ENCODE measurements around the gene EHBP1.

Gene EHBP1

DNA sequence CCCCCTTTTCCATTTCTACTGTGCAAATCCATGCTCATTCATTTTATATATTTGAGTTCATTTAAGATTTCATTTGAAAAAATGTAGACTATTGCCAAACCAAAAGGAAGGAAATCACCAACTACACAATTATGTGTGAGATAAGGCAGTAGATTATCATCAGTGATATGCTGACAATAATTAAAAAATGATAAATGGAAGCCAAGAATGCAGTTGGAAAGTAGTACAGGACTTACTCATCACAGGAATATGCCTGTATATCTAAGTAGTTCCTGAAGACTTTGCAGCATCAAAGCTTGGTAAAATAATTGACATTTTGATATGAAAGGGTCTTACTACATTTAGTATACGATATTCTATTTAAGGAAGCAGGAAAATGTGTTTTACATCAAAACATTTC is 179.0 kb downstream of the EHBP1 start:
- DNase-seq (ENCODE audit: low read depth): no peak

DNA sequence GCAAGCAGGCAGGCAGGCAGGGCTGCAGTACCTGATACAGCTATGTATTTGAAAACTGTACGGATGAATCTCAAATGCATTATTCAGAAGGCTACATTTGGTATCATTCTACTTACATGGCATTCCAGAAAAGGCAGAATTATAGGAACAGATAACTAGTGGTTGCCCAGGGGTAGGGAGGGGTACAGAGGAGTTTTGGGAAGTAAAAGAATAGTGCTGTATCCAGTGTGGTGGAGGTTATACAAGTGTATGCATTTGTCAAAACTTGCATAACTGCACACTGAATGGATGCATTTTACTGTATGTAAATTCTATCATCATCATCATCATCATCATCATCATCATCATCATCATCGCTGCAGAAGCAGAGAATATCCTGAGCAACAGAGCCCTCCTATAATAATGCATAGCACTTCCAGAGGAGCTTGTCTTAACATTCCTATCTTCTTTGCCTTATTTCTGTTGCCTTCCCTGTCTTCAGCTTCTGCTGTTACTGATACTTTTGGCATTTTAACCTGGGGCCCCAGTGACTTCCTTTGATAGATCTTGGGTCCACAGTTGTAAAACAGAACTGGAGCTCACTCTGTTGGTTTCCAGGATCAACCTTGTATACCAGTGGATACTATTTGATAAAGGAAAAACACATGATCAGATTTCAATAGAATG is 189.6 kb downstream of the EHBP1 start:
- DNase-seq (ENCODE audit: low read depth): no peak

- no peak for DNase-seq (ENCODE audit: low read depth)
Observed at GRCh38 chr2:62895632-62896009, 190.1 kb downstream of the EHBP1 start.

DNA sequence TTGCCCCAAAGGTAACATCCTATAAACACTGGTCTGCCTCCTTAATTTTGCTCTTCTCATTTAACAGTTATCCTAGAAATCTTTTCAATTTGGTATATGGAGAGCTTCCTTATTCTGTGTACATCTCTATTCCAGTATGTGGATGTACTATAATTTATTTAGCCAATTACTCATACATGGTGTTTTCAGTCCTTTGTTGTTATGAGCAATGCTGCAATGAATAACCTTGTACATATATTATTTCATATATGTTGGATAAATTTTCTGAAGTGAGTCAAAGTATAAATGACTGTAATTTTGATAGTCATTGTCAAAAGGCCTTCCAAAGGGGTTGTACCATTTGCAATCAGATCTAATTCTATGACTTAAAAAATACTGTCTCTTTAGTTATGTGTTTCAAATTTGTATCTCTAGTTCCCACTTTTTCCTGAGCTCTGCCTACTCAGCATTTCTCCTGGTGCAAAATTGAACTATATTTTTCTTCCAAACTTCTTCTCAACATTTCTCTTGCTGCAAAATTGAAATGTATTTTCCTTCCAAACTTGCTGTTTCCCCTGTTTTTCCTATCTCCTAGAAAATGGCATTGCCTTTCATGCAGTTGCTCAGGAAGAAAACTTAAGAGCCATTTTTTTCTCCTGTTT is 191.8 kb downstream of the EHBP1 start:
- no peak for DNase-seq (ENCODE audit: low read depth)

GRCh38 chr2:62904344-62904743 is 198.8 kb downstream of the EHBP1 start:
- no peak for DNase-seq (ENCODE audit: low read depth)

DNA sequence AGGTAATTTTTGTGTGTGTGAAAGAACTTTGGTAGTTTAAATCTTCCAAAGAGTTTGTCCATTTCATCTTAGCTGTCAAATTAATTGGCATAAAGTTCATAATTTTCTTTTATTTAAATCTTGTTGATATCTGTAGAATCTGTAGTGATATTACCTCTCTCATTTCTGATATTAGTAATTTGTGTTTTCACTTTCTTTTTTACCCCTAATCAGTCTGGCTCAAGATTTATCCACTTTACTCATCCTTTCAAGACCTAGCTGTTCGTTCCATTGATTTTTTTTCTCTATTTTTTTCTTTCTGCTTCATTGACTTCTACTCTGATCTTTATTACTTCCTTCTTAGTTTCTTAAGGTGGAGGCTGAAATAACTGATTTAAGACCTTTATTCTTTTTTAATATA is 202.6 kb downstream of the EHBP1 start:
- DNase-seq (ENCODE audit: low read depth): no peak

DNA sequence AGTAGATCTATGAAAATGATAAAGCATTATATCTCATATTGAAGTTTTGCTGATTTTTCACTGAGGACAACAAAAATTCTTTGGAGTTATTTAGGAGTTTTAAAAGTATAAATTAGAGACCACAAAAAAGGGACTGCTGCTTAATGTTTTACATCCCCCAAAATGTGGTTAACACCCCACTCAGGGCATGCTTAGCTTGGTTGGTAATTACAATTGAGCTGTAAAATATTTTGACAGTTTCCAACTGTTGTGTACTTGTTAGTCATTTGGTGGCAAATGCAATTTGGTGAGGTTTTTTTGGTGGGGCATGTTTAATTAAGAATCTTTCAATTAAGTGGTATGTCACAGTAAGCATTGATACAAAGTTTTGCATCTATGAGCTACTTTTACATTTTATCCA is 207.8 kb downstream of the EHBP1 start:
- DNase-seq (ENCODE audit: low read depth): no peak

DNA sequence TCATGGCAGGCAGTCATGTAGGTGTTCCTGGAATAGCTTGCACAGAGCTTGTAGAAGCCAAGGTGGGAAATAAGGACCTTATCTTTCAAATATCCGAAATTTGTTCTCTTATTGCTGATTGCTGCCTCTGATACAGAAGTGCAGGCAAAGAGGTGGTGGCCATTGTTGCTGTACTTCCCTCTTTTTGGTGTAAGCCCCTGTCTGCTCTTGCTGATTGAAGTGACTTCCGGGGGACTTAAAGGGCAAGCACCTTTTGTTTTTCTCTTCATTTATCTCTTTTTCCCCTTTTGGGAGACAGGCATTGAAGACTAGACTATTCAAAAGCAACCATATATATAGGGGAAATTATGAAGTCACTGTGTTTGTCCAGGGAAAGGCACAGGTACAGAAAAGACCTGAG is 213.5 kb downstream of the EHBP1 start:
- no peak for DNase-seq (ENCODE audit: low read depth)

DNA sequence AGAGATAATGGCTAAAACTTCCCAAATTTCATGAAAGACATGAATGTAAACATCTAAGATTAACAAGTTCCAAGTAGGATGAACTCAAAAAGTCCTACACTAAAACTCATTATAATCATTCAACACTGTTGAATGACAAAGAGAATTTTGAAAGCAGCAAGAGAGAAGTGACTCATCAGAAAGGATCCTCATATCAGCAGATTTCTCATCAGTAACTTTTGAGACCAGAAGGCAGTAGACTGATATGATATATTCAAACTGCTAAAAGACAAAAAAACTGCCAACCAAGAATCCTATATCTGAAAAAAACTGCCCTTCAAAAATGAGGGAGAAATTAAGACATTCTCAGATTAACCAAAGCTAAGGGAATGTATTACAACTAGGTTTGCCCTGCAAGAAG is 214.6 kb downstream of the EHBP1 start:
- no peak for DNase-seq (ENCODE audit: low read depth)

- DNase-seq (ENCODE audit: low read depth): no peak
Observed at GRCh38 chr2:62923242-62923641, 217.7 kb downstream of the EHBP1 start.

- DNase-seq (ENCODE audit: low read depth): no peak
Observed at GRCh38 chr2:62923881-62924280, 218.4 kb downstream of the EHBP1 start.

- DNase-seq (ENCODE audit: low read depth): no peak
Observed at GRCh38 chr2:62928015-62928414, 222.5 kb downstream of the EHBP1 start.

- no peak for DNase-seq (ENCODE audit: low read depth)
Observed at GRCh38 chr2:62931536-62931935, 226.0 kb downstream of the EHBP1 start.

GRCh38 chr2:62933398-62933917 is 227.9 kb downstream of the EHBP1 start:
- no peak for DNase-seq (ENCODE audit: low read depth)

DNA sequence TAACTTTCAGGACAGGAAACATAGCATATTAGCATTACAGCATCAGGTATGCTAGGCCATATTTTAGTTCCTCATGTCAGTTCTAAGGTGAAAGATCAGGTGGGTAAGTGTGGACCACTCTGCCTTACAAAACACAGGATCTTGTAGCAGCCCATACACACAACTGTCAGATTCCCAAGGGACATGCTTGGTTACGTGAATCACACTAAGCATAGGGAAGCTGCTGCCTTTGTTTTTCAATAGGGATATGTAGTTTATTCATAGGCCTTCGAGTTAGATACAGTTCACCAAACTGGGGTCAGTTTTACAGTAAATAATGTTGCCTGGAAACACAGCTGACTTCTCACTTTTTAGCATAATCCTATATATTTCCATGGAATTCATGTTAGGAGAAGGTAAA is 229.0 kb downstream of the EHBP1 start:
- DNase-seq (ENCODE audit: low read depth): no peak

GRCh38 chr2:62938126-62938525 is 232.6 kb downstream of the EHBP1 start:
- DNase-seq (ENCODE audit: low read depth): no peak

- DNase-seq (ENCODE audit: low read depth): no peak
Observed at GRCh38 chr2:62939735-62940491, 234.4 kb downstream of the EHBP1 start.

DNA sequence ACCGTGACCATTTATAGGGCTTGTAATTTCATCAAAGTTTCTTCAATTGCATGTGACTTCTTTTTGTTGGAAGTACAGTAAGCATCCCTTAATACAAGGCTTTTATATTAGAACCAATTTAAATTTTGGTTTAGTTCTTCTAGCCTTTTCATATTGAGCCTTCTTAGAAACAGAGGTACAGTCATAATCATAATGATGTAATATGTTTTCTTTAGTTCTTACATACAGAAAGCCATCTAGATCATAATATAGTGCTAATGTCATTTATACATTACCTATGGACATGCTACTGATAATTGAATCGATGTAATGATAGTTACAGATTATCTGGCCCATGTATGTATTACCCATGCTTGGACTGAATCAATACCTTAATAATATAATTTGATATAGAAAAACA is 235.2 kb downstream of the EHBP1 start:
- DNase-seq (ENCODE audit: low read depth): no peak

GRCh38 chr2:62941413-62941812 is 235.9 kb downstream of the EHBP1 start:
- DNase-seq (ENCODE audit: low read depth): no peak

DNA sequence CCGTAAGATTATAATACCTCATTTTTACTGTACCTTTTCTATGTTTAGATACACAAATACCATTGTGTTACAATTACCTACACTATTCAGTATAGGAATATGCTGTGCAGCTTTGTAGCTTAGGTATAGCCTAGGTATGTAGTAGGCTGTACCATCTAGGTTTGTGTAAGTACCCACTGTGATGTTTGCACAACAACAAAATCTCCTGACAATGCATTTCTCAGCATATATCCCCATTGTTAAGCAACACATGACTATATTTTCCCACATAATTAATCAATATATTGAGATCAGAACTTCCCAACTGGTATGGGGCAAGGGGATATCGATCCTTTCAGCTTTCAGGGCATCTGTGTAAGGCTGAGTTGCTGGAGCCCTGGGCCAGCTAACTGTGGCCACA is 238.8 kb downstream of the EHBP1 start:
- DNase-seq (ENCODE audit: low read depth): no peak

DNA sequence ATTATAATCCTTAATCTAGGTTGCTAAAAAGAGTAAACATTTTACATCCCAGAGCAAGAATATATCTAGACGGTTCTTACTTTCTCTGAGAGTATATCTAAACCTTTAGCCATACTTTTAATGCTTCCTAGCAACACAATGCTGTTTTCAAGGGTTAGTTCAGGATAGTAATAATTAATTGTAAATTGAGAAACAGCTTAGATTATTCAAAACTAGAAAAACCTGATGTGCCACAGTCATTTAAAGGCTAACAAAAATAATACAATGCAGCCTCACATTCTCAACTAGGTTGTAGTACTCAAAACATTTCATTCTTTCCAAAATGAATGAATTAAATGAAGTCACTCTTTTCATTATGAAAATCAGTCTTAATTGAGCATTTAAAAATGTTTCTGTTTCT is 241.9 kb downstream of the EHBP1 start:
- DNase-seq (ENCODE audit: low read depth): no peak

GRCh38 chr2:62956651-62957050 is 251.1 kb downstream of the EHBP1 start:
- DNase-seq (ENCODE audit: low read depth): no peak

DNA sequence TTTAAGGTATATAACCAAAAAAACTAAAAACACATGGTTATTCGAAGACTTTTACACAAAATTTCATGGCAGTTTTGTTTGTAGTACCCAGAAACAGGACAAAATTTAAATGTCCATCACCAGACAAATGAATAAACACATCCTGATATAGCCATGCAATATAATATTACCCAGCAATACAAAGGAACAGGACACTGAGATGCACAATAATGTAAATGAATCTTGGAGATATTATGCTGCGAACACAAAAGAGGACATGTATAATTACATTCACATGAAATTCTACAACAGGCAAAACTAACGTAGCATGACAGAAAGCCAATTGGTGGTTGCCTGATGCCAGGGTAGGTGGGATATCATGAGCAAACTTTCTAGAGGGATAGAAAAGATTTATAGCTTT is 252.7 kb downstream of the EHBP1 start:
- no peak for DNase-seq (ENCODE audit: low read depth)
